Measurements from ENCODE around the gene TOM1. TPM values are rescaled to one million over a fixed set of nuclear protein-coding genes. Genes with fewer than 3 reads are reported as not detected.

TOM1 gene
- total RNA-seq, 1 experiment from 2014 or later = 22.3 TPM

DNA sequence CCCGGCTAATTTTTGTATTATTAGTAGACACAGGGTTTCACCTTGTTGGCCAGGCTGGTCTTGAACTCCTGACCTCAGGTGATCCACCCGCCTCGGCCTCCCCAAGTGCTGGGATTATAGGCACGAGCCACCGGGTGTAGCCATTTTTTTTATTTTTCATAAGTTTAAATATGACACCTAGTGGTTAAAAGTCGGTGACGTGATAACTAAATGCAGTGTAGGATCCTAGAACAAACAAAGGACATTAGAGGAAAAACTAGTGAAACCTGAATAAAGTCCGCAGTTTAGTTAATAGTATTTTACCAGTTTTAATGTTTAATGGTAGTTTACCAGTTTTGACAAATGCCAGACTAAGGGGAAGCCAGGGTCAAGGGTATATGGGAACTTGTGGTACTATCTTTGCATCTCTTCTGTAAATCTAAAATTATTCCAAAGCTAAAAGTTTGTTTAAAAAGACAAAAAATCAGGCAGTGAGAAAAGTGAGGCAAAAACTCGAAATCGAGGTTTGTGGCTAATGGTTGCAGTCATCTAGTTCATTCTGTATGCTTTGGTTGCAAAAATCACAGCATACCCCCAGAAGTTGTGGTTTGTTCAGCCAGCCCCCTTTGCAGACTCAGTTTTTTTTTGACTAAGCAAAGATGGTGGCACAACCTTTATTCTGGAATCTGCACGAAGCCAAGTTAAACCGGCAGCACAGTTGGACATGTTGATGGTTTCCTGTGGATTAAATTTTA is 29.6 kb downstream of the TOM1 start:
- no peaks in the 10 kb centered on the region for H4K20me1 ChIP-seq (ENCODE audit: control insufficient read depth, insufficient read depth, insufficient read length)
- H3K27ac ChIP-seq (ENCODE audit: insufficient read length, low read depth, low read length) = no peak overlapping the region
- H2AFZ ChIP-seq (ENCODE audit: low read length) = no peak overlapping the region
- no peaks in the 10 kb centered on the region for H3K9me3 Mint-ChIP-seq
- no peak overlapping the region for H4K8ac ChIP-seq (replicated peaks; ENCODE audit: insufficient read length, low read depth, low read length)
- no peak overlapping the region for H3K18ac ChIP-seq (ENCODE audit: insufficient read length, low read depth, low read length)
- no peak overlapping the region for H3K9ac ChIP-seq (ENCODE audit: extremely low read depth, insufficient read length, low read length)
- H4K5ac ChIP-seq (ENCODE audit: insufficient read length, low read depth, low read length) = no peak overlapping the region
- H3K4me1 ChIP-seq (ENCODE audit: insufficient read depth, low read length) = no peaks in the 10 kb centered on the region
- no peak overlapping the region for H3K4me2 ChIP-seq (ENCODE audit: insufficient read depth, insufficient read length, low read length)
- no peak overlapping the region for H3K4me3 Mint-ChIP-seq
- no peak overlapping the region for H3K27ac Mint-ChIP-seq
- H3K79me1 ChIP-seq (ENCODE audit: insufficient read depth, low read depth, low read length, poor library complexity, severe bottlenecking) = no peaks in the 10 kb centered on the region
- no peak overlapping the region for H2BK15ac ChIP-seq (ENCODE audit: low read depth, low read length)
- no peak overlapping the region for H2BK20ac ChIP-seq (ENCODE audit: low read depth, low read length, poor library complexity, severe bottlenecking)
- H2BK120ac ChIP-seq (ENCODE audit: low read depth, low read length, poor library complexity, severe bottlenecking) = no peak overlapping the region
- no peaks in the 10 kb centered on the region for H3K9me3 ChIP-seq (ENCODE audit: control insufficient read depth, low read depth, low read length)
- H2BK12ac ChIP-seq (ENCODE audit: insufficient read length, low read depth, low read length) = no peak overlapping the region
- H4K91ac ChIP-seq (ENCODE audit: insufficient read length, low read depth, low read length) = no peak overlapping the region
- H3K14ac ChIP-seq (ENCODE audit: insufficient read depth, low read length) = no peak overlapping the region
- H3K56ac ChIP-seq (ENCODE audit: insufficient read length, low read depth, low read length) = no peak overlapping the region
- H3K27me3 Mint-ChIP-seq (ENCODE audit: low read depth) = no peaks in the 10 kb centered on the region
- peaks cover 16 to 49% (median 43%) of the 10 kb centered on the region in 3 experiments; a peak in 6 of 7 replicates for H3K36me3 Mint-ChIP-seq (ENCODE audit: insufficient read depth in 1 of 3, low read depth in 3 of 3)
- WGBS (ENCODE audit: extremely low coverage, insufficient read length, low lambda C conversion rate) = no CpG with 5 or more reads among the region's 12 CpGs
- no peaks in the 10 kb centered on the region for H3K23me2 ChIP-seq (ENCODE audit: insufficient read length, low read depth, low read length, poor library complexity, severe bottlenecking)
- H3K4ac ChIP-seq (ENCODE audit: low read depth, low read length) = no peak overlapping the region
- no peak overlapping the region for H3T11ph ChIP-seq (ENCODE audit: low read length)
- H3K4me1 Mint-ChIP-seq = peaks cover 0 to 4% of the 10 kb centered on the region in 2 experiments; a peak in 1 of 4 replicates
- H2BK5ac ChIP-seq (ENCODE audit: insufficient read length, low read length) = no peak overlapping the region
- no peak overlapping the region for H3K23ac ChIP-seq (ENCODE audit: insufficient read length, low read depth, low read length)
- no peaks in the 10 kb centered on the region for H3K79me2 ChIP-seq (ENCODE audit: insufficient read depth, low read length)
- no peak for DNase-seq
- no peaks in the 10 kb centered on the region for H3K27me3 ChIP-seq (ENCODE audit: insufficient read depth, low read length)
- TF ChIP-seq, protein P1, sequence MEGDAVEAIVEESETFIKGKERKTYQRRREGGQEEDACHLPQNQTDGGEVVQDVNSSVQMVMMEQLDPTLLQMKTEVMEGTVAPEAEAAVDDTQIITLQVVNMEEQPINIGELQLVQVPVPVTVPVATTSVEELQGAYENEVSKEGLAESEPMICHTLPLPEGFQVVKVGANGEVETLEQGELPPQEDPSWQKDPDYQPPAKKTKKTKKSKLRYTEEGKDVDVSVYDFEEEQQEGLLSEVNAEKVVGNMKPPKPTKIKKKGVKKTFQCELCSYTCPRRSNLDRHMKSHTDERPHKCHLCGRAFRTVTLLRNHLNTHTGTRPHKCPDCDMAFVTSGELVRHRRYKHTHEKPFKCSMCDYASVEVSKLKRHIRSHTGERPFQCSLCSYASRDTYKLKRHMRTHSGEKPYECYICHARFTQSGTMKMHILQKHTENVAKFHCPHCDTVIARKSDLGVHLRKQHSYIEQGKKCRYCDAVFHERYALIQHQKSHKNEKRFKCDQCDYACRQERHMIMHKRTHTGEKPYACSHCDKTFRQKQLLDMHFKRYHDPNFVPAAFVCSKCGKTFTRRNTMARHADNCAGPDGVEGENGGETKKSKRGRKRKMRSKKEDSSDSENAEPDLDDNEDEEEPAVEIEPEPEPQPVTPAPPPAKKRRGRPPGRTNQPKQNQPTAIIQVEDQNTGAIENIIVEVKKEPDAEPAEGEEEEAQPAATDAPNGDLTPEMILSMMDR (conservative IDR thresholded peaks at IDR 0.05) = no peak
- H2AK5ac ChIP-seq (ENCODE audit: insufficient read length, low read length) = no peak overlapping the region
